Measurements from ENCODE around the gene MYOZ1. TPM values are rescaled to one million over a fixed set of nuclear protein-coding genes. Genes with fewer than 3 reads are reported as not detected.
A peak's percentile ranks its signal among the peaks of the same experiment; 100 is the strongest.
"Not testable (repeated sequence)": the region's sequence is repeated elsewhere in the genome, so short reads cannot be mapped to it uniquely, and the experiment has no call there.

The MYOZ1 gene
- total RNA-seq: 0.87 and 1.0 TPM in 2 replicates

GRCh38 chr10:73641328-73642060 is at the start of gene MYOZ1:
MYOZ1 (minus strand) TSS chr10:73641474; CDS start chr10:73640017, 1,457 bp downstream.
- DNase-seq (ENCODE audit: low read depth): no peak

GRCh38 chr10:73690755-73691154 is 49.5 kb upstream of the MYOZ1 start:
- not testable (repeated sequence) for DNase-seq (ENCODE audit: low read depth)

GRCh38 chr10:73689596-73689995 is 48.3 kb upstream of the MYOZ1 start:
- not testable (repeated sequence) for DNase-seq (ENCODE audit: low read depth)

- not testable (repeated sequence) for DNase-seq (ENCODE audit: low read depth)
Observed at GRCh38 chr10:73687641-73688040, 46.4 kb upstream of the MYOZ1 start.

- not testable (repeated sequence) for DNase-seq (ENCODE audit: low read depth)
Observed at GRCh38 chr10:73674546-73674945, 33.3 kb upstream of the MYOZ1 start.

GRCh38 chr10:73668378-73668777 is 27.1 kb upstream of the MYOZ1 start:
- not testable (repeated sequence) for DNase-seq (ENCODE audit: low read depth)

- not testable (repeated sequence) for DNase-seq (ENCODE audit: low read depth)
Observed at GRCh38 chr10:73666153-73666809, 25.0 kb upstream of the MYOZ1 start.

GRCh38 chr10:73665581-73665980 is 24.3 kb upstream of the MYOZ1 start:
- not testable (repeated sequence) for DNase-seq (ENCODE audit: low read depth)

- not testable (repeated sequence) for DNase-seq (ENCODE audit: low read depth)
Observed at GRCh38 chr10:73664156-73665040, 23.1 kb upstream of the MYOZ1 start.

- DNase-seq (ENCODE audit: low read depth): not testable (repeated sequence)
Observed at GRCh38 chr10:73663621-73664020, 22.3 kb upstream of the MYOZ1 start.

GRCh38 chr10:73662705-73663104 is 21.4 kb upstream of the MYOZ1 start:
- not testable (repeated sequence) for DNase-seq (ENCODE audit: low read depth)

- no peak for DNase-seq (ENCODE audit: low read depth)
Observed at GRCh38 chr10:73655990-73656298, 14.7 kb upstream of the MYOZ1 start, which contains the start of gene SYNPO2L. SYNPO2L (minus strand) TSS chr10:73656029; CDS start chr10:73655922, 107 bp downstream.

GRCh38 chr10:73655257-73655989 is 14.1 kb upstream of the MYOZ1 start:
- no peak for DNase-seq (ENCODE audit: low read depth)

GRCh38 chr10:73653701-73654100 is 12.4 kb upstream of the MYOZ1 start:
- peak; percentile 22 for DNase-seq (ENCODE audit: low read depth)

- no peak for DNase-seq (ENCODE audit: low read depth)
Observed at GRCh38 chr10:73653195-73653594, 11.9 kb upstream of the MYOZ1 start.

GRCh38 chr10:73650537-73651331 is 9.5 kb upstream of the MYOZ1 start:
- no peak for DNase-seq (ENCODE audit: low read depth)

- DNase-seq (ENCODE audit: low read depth): no peak
Observed at GRCh38 chr10:73649876-73650536, 8.7 kb upstream of the MYOZ1 start.

- no peak for DNase-seq (ENCODE audit: low read depth)
Observed at GRCh38 chr10:73648975-73649829, 7.9 kb upstream of the MYOZ1 start.

Measured in renal cortical epithelial cell (primary cell).